OCI-LY7 (cell line): ENCODE results near the gene C2CD4D.

ENCODE experiments used
- EZH2phosphoT487 ChIP-seq: fragments of 200-600 bp; sonication (generic); IDR thresholded peaks from 2 replicates; pipeline ENCODE4 v1.6.1; 2018; ENCODE audit warnings: low read depth, borderline replicate concordance, mild to moderate bottlenecking, mixed run types, antibody characterized with exemption, low read length, moderate library complexity, mixed read lengths
- TF ChIP-seq, protein P1 (sequence below): fragments of 200-600 bp; sonication (generic); conservative IDR thresholded peaks from 2 replicates; pipeline ENCODE4 v1.5.1; 2014; ENCODE audit warnings: mild to moderate bottlenecking, antibody characterized with exemption, low read length, moderate library complexity, mixed read lengths

DNA sequence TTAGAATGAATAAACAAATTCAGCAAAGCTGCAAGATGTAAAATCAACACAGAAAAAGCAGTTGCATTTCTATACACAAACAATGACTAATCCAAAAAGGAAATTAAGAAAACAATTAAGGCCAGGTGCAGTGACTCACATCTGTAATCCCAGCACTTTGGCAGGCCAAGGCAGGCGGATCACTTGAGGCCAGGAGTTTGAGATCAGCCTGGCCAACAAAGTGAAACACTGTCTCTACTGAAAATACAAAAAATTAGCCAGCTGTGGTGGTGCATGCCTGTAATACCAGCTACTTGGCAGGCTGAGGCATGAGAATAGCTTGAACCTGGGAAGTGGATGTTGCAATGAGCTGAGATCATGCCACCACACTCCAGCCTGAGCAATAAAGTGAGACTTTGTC lies 47.4 kb upstream of the C2CD4D start:
- TF ChIP-seq, protein P1, sequence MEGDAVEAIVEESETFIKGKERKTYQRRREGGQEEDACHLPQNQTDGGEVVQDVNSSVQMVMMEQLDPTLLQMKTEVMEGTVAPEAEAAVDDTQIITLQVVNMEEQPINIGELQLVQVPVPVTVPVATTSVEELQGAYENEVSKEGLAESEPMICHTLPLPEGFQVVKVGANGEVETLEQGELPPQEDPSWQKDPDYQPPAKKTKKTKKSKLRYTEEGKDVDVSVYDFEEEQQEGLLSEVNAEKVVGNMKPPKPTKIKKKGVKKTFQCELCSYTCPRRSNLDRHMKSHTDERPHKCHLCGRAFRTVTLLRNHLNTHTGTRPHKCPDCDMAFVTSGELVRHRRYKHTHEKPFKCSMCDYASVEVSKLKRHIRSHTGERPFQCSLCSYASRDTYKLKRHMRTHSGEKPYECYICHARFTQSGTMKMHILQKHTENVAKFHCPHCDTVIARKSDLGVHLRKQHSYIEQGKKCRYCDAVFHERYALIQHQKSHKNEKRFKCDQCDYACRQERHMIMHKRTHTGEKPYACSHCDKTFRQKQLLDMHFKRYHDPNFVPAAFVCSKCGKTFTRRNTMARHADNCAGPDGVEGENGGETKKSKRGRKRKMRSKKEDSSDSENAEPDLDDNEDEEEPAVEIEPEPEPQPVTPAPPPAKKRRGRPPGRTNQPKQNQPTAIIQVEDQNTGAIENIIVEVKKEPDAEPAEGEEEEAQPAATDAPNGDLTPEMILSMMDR = no peak
- TF ChIP-seq EZH2phosphoT487 = no peak
